OCI-LY3 (cell line): ENCODE data around the gene UNC5B.

Experiments
- H2AFZ ChIP-seq: fragments of 200-600, 300-600 bp; shearing (Covaris generic); 2 replicates; pipeline ENCODE4 v1.6.0; 2014; ENCODE audit warnings: antibody characterized with exemption, low read depth, low read length
- H3K27ac ChIP-seq: fragments of 200-600, 300-600 bp; sonication (generic); 2 replicates; pipeline ENCODE4 v1.5.1; 2014; ENCODE audit warnings: mild to moderate bottlenecking, low read length, moderate library complexity, mixed read lengths
- H3K27me3 ChIP-seq: fragments of 200-600, 300-600 bp; sonication (generic); 2 replicates; pipeline ENCODE4 v1.6.1; 2014; ENCODE audit warnings: low read depth, low read length, mixed read lengths
- H3K36me3 ChIP-seq: fragments of 200-600, 300-600 bp; sonication (generic); replicated peaks from 2 replicates; pipeline ENCODE3; 2014; ENCODE audit warnings: low read depth, low read length, mixed read lengths
- H3K4me1 ChIP-seq: fragments of 300-600, 200-600 bp; sonication (generic); 2 replicates; pipeline ENCODE4 v1.6.1; 2014; ENCODE audit warnings: low read length, mixed read lengths
- H3K4me2 ChIP-seq: fragments of 200-600, 300-600 bp; sonication (generic); 2 replicates; pipeline ENCODE4 v1.6.1; 2014; ENCODE audit warnings: low read length, mixed read lengths
- H3K4me3 ChIP-seq: fragments of 300-600, 200-600 bp; sonication (generic); 2 replicates; pipeline ENCODE4 v1.5.1; 2014; ENCODE audit warnings: antibody characterized with exemption, mild to moderate bottlenecking, low read length, moderate library complexity
- H3K79me2 ChIP-seq: fragments of 300-600, 200-600 bp; shearing (Covaris generic); 2 replicates; pipeline ENCODE4 v1.6.1; 2014; ENCODE audit warnings: mild to moderate bottlenecking, low read length, mixed read lengths
- H3K9ac ChIP-seq: fragments of 300-600, 200-600 bp; shearing (Covaris generic); 2 replicates; pipeline ENCODE4 v1.6.0; 2014; ENCODE audit warnings: mild to moderate bottlenecking, low read length, moderate library complexity
- H3K9me3 ChIP-seq: fragments of 200-600, 300-600 bp; shearing (Covaris generic); 2 replicates; pipeline ENCODE4 v1.6.1; 2014; ENCODE audit warnings: low read length, mixed read lengths; ENCODE audit not compliant: insufficient read depth
- H4K20me1 ChIP-seq: fragments of 200-600, 300-600 bp; sonication (generic); 2 replicates; pipeline ENCODE4 v1.6.1; 2016; ENCODE audit warnings: low read length, mixed read lengths; ENCODE audit not compliant: insufficient read depth
- CTCF ChIP-seq: fragments of 200-600, 300-600 bp; sonication (generic); IDR thresholded peaks from 2 replicates; pipeline ENCODE4 v1.5.1; 2014; ENCODE audit warnings: antibody characterized with exemption, low read length, low read depth
- EZH2phosphoT487 ChIP-seq: fragments of 200-600 bp; shearing (Covaris generic); IDR thresholded peaks from 2 replicates; pipeline ENCODE4 v1.6.1; 2018; ENCODE audit warnings: antibody characterized with exemption, mixed run types, low read depth

UNC5B gene

GRCh38 chr10:71314694-71315225 lies 102.4 kb downstream of the UNC5B start:
- H3K27me3 ChIP-seq: no peaks in the 10 kb centered on the region
- H3K4me1 ChIP-seq: peaks cover 25% of the 10 kb centered on the region
- no peaks in the 10 kb centered on the region for H3K36me3 ChIP-seq
- peak overlapping the region; percentile 69 for H3K4me3 ChIP-seq
- H2AFZ ChIP-seq: peak overlapping the region; percentile 94; the same call in 1 of the 2 replicates
- H3K4me2 ChIP-seq: peak overlapping the region; percentile 73
- H4K20me1 ChIP-seq: no peaks in the 10 kb centered on the region
- no peak overlapping the region for H3K27ac ChIP-seq
- 0 out of 2 replicates have a peak, but pooled peaks cover under 1% of the 10 kb centered on the region for H3K79me2 ChIP-seq
- TF ChIP-seq EZH2phosphoT487: no peak
- TF ChIP-seq CTCF: no peak
- peak overlapping the region; percentile 50; the same call in 1 of the 2 replicates for H3K9ac ChIP-seq
- no peaks in the 10 kb centered on the region for H3K9me3 ChIP-seq

GRCh38 chr10:71316056-71316785 lies 103.9 kb downstream of the UNC5B start:
- Histone ChIP-seq H3K27me3 (no peaks in the 10 kb centered on the region), H3K36me3 (no peaks in the 10 kb centered on the region), H3K4me1 (peaks cover 22% of the 10 kb centered on the region), H3K27ac (no peak overlapping the region), H4K20me1 (no peaks in the 10 kb centered on the region), H2AFZ (no peak overlapping the region), H3K79me2 (peaks cover 8% of the 10 kb centered on the region), H3K9me3 (no peaks in the 10 kb centered on the region), H3K4me2 (no peak overlapping the region), H3K4me3 (no peak overlapping the region), H3K9ac (no peak overlapping the region)
- no peak for TF ChIP-seq EZH2phosphoT487
- TF ChIP-seq CTCF: no peak

GRCh38 chr10:71316786-71317160 lies 104.4 kb downstream of the UNC5B start:
- Histone ChIP-seq H3K27me3 (no peaks in the 10 kb centered on the region), H3K4me3 (no peak overlapping the region), H3K9ac (no peak overlapping the region), H4K20me1 (no peaks in the 10 kb centered on the region), H3K4me1 (peaks cover 22% of the 10 kb centered on the region), H3K9me3 (no peaks in the 10 kb centered on the region), H3K4me2 (no peak overlapping the region), H3K36me3 (no peaks in the 10 kb centered on the region), H3K27ac (no peak overlapping the region), H3K79me2 (peaks cover 8% of the 10 kb centered on the region), H2AFZ (no peak overlapping the region)
- no peak for TF ChIP-seq EZH2phosphoT487
- TF ChIP-seq CTCF: no peak

- H3K9ac ChIP-seq: no peak overlapping the region
- no peak overlapping the region for H3K4me2 ChIP-seq
- peaks cover under 1% of the 10 kb centered on the region for H3K36me3 ChIP-seq
- peaks cover 22% of the 10 kb centered on the region for H3K4me1 ChIP-seq
- TF ChIP-seq EZH2phosphoT487 (no peak), CTCF (peak; percentile 16)
- H3K27ac ChIP-seq: no peak overlapping the region
- H3K4me3 ChIP-seq: no peak overlapping the region
- peaks cover 8% of the 10 kb centered on the region for H3K79me2 ChIP-seq
- no peaks in the 10 kb centered on the region for H4K20me1 ChIP-seq
- H3K9me3 ChIP-seq: no peaks in the 10 kb centered on the region
- no peak overlapping the region for H2AFZ ChIP-seq
- H3K27me3 ChIP-seq: no peaks in the 10 kb centered on the region
These were observed 105.4 kb downstream of the UNC5B start for GRCh38 chr10:71317739-71318138.
